Measurements from ENCODE around the gene ATP6V1A.
A peak's percentile ranks its signal among the peaks of the same experiment; 100 is the strongest.

ATP6V1A gene

DNA sequence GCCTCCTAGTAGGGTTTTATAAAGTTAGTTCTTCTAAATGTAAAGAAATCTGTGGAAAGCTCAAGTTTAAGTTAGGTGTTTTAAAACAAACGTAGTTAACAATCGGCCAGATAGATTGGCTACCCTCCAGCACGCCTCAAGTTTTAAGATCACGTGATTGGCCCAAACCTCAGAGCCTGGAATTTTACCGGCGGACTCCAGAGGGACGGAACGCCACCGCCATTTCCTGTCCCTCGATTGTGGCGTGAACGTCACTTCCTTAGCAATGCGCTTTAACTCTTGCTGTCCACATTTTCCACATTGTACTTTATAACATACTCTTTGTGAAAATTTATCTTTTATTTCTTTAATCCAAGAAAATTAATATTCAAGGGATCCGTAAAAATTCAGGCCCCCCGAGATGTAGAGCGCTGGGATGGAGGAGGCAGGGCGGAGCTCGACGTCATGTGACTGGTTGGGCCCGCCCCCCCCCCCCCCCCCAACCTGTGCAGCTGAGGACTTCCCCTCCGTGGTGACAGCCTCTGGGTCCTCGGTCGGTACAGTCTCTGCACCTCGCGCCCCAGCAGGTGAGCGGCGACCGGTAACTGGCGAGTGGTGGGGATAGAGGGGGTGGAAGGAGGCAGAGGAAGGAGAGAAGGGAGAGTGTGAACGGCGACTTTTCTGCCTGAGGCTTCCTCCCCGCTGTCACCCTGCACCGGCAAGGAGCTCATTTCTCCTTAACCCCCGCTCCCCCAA, at the start of gene ATP6V1A:
Gene ATP6V1A (plus strand): TSS at position 488 of the 735 bp plus-strand sequence. CDS start 31,719 bp downstream, outside the sequence.
- peak; percentile 68 for ATAC-seq
- TF ChIP-seq, protein P1, sequence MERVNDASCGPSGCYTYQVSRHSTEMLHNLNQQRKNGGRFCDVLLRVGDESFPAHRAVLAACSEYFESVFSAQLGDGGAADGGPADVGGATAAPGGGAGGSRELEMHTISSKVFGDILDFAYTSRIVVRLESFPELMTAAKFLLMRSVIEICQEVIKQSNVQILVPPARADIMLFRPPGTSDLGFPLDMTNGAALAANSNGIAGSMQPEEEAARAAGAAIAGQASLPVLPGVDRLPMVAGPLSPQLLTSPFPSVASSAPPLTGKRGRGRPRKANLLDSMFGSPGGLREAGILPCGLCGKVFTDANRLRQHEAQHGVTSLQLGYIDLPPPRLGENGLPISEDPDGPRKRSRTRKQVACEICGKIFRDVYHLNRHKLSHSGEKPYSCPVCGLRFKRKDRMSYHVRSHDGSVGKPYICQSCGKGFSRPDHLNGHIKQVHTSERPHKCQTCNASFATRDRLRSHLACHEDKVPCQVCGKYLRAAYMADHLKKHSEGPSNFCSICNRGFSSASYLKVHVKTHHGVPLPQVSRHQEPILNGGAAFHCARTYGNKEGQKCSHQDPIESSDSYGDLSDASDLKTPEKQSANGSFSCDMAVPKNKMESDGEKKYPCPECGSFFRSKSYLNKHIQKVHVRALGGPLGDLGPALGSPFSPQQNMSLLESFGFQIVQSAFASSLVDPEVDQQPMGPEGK (CRISPR knock-in tag; IDR thresholded peaks at IDR 0.05; ENCODE audit: borderline replicate concordance) = peak; percentile 54; the same call in 1 of the 2 replicates
- no peak for TF ChIP-seq ZC3H10 (CRISPR knock-in tag; IDR thresholded peaks at IDR 0.05)

DNA sequence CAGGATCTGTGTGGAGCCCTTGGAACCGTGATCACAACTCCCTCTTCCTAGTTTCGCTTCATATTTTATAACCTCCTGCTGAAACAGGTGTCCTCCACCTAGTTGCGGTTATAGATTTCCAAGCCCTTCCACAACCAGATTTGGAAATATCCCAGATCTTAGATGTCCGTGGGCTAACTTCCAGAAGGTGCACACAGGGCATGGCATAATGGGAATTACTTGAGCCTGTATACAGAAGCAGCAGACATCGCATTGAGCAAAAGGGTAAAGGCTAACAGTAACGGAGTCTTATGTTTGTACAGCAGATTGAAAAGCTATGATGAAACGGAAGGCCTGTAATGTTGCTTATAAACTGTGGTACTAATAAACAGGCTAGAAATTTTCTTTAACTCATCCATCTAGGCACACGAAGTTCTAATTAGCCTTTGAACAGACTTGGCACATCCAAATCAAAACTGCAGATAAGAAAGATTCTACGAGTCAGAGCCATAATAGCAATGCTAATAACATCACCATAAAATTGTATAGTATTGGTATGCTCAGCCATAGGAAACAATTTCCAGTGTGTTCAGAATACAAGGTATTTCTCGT, 49.2 kb upstream of the ATP6V1A start:
- TF ChIP-seq OSR1 (CRISPR knock-in tag; IDR thresholded peaks at IDR 0.05) = no peak
- no peak for TF ChIP-seq SNAI2 (CRISPR knock-in tag; IDR thresholded peaks at IDR 0.05)
- no peak for TF ChIP-seq ZFP30 (CRISPR knock-in tag; IDR thresholded peaks at IDR 0.05)
- TF ChIP-seq, protein P2, sequence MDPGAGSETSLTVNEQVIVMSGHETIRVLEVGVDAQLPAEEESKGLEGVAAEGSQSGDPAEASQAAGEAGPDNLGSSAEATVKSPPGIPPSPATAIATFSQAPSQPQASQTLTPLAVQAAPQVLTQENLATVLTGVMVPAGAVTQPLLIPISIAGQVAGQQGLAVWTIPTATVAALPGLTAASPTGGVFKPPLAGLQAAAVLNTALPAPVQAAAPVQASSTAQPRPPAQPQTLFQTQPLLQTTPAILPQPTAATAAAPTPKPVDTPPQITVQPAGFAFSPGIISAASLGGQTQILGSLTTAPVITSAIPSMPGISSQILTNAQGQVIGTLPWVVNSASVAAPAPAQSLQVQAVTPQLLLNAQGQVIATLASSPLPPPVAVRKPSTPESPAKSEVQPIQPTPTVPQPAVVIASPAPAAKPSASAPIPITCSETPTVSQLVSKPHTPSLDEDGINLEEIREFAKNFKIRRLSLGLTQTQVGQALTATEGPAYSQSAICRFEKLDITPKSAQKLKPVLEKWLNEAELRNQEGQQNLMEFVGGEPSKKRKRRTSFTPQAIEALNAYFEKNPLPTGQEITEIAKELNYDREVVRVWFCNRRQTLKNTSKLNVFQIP (CRISPR knock-in tag; IDR thresholded peaks at IDR 0.05; ENCODE audit: borderline replicate concordance, low read depth) = no peak
- TF ChIP-seq, protein P3, sequence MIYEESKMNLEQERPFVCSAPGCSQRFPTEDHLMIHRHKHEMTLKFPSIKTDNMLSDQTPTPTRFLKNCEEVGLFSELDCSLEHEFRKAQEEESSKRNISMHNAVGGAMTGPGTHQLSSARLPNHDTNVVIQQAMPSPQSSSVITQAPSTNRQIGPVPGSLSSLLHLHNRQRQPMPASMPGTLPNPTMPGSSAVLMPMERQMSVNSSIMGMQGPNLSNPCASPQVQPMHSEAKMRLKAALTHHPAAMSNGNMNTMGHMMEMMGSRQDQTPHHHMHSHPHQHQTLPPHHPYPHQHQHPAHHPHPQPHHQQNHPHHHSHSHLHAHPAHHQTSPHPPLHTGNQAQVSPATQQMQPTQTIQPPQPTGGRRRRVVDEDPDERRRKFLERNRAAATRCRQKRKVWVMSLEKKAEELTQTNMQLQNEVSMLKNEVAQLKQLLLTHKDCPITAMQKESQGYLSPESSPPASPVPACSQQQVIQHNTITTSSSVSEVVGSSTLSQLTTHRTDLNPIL (CRISPR knock-in tag; IDR thresholded peaks at IDR 0.05; ENCODE audit: low read depth) = no peak
- TF ChIP-seq TOX (CRISPR knock-in tag; IDR thresholded peaks at IDR 0.05; ENCODE audit: borderline replicate concordance) = no peak
- no peak for TF ChIP-seq ZFP3 (CRISPR knock-in tag; IDR thresholded peaks at IDR 0.05)
- TF ChIP-seq, protein P4, sequence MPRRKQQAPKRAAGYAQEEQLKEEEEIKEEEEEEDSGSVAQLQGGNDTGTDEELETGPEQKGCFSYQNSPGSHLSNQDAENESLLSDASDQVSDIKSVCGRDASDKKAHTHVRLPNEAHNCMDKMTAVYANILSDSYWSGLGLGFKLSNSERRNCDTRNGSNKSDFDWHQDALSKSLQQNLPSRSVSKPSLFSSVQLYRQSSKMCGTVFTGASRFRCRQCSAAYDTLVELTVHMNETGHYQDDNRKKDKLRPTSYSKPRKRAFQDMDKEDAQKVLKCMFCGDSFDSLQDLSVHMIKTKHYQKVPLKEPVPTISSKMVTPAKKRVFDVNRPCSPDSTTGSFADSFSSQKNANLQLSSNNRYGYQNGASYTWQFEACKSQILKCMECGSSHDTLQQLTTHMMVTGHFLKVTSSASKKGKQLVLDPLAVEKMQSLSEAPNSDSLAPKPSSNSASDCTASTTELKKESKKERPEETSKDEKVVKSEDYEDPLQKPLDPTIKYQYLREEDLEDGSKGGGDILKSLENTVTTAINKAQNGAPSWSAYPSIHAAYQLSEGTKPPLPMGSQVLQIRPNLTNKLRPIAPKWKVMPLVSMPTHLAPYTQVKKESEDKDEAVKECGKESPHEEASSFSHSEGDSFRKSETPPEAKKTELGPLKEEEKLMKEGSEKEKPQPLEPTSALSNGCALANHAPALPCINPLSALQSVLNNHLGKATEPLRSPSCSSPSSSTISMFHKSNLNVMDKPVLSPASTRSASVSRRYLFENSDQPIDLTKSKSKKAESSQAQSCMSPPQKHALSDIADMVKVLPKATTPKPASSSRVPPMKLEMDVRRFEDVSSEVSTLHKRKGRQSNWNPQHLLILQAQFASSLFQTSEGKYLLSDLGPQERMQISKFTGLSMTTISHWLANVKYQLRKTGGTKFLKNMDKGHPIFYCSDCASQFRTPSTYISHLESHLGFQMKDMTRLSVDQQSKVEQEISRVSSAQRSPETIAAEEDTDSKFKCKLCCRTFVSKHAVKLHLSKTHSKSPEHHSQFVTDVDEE (CRISPR knock-in tag; IDR thresholded peaks at IDR 0.05) = no peak
- TF ChIP-seq, protein P1 (CRISPR knock-in tag; IDR thresholded peaks at IDR 0.05; ENCODE audit: borderline replicate concordance) = no peak
- TF ChIP-seq ISL1 (CRISPR knock-in tag; IDR thresholded peaks at IDR 0.05) = no peak
- TF ChIP-seq ARNTL (CRISPR knock-in tag; IDR thresholded peaks at IDR 0.05; ENCODE audit: borderline replicate concordance, low read depth) = no peak
- no peak for TF ChIP-seq TCF4 (CRISPR knock-in tag; IDR thresholded peaks at IDR 0.05; ENCODE audit: borderline replicate concordance)
- no peak for TF ChIP-seq ZNF70 (CRISPR knock-in tag; IDR thresholded peaks at IDR 0.05)
- no peak for TF ChIP-seq ESRRG (CRISPR knock-in tag; IDR thresholded peaks at IDR 0.05)
- TF ChIP-seq RARB (CRISPR knock-in tag; IDR thresholded peaks at IDR 0.05) = no peak
- no peak for TF ChIP-seq CSDC2 (CRISPR knock-in tag; IDR thresholded peaks at IDR 0.05)
- TF ChIP-seq, protein P5, sequence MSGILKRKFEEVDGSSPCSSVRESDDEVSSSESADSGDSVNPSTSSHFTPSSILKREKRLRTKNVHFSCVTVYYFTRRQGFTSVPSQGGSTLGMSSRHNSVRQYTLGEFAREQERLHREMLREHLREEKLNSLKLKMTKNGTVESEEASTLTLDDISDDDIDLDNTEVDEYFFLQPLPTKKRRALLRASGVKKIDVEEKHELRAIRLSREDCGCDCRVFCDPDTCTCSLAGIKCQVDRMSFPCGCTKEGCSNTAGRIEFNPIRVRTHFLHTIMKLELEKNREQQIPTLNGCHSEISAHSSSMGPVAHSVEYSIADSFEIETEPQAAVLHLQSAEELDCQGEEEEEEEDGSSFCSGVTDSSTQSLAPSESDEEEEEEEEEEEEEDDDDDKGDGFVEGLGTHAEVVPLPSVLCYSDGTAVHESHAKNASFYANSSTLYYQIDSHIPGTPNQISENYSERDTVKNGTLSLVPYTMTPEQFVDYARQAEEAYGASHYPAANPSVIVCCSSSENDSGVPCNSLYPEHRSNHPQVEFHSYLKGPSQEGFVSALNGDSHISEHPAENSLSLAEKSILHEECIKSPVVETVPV (CRISPR knock-in tag; IDR thresholded peaks at IDR 0.05) = no peak
- peak; percentile 6; the same call in 2 of the 3 replicates for ATAC-seq

Data from SK-N-SH treated with all-trans-retinoic acid at 6 μM for 48 hours (cell line).